Neural crest cell (in vitro differentiated cells): Measurements from ENCODE around the gene SLC51B. TPM values are rescaled to one million over a fixed set of nuclear protein-coding genes. Genes with fewer than 3 reads are reported as not detected.
A peak's percentile ranks its signal among the peaks of the same experiment; 100 is the strongest.
"Not testable (repeated sequence)": the region's sequence is repeated elsewhere in the genome, so short reads cannot be mapped to it uniquely, and the experiment has no call there.

ENCODE experiments used
- DNase-seq: peaks from one replicate; pipeline ENCODE4 v3.0.0; 2021; ENCODE audit warnings: low read depth, mixed read lengths, low spot score
- H3K27ac Mint-ChIP-seq: one replicate; pipeline ENCODE4 v1.8.0; 2021; ENCODE audit warnings: mild to moderate bottlenecking, mixed read lengths; ENCODE audit not compliant: unreplicated experiment
- H3K27me3 Mint-ChIP-seq: 2 replicates; pipeline ENCODE4 v1.8.0; 2021; ENCODE audit warnings: low read depth, mild to moderate bottlenecking, mixed read lengths
- H3K36me3 Mint-ChIP-seq: 2 replicates; pipeline ENCODE4 v1.8.0; 2021; ENCODE audit warnings: low read depth, mild to moderate bottlenecking, mixed read lengths
- H3K4me1 Mint-ChIP-seq: 2 replicates; pipeline ENCODE4 v1.8.0; 2021; ENCODE audit warnings: mixed read lengths
- H3K4me3 Mint-ChIP-seq: one replicate; pipeline ENCODE4 v1.8.0; 2021; ENCODE audit warnings: mild to moderate bottlenecking, mixed read lengths
- H3K9me3 Mint-ChIP-seq: 2 replicates; pipeline ENCODE4 v1.8.0; 2021; ENCODE audit warnings: mixed read lengths
- total RNA-seq: library from RNA; stranded (reverse); gene quantifications from 2 replicates; pipeline ENCODE4 v1.2.1, GENCODE V29; 2021
- TF ChIP-seq, protein P1 (sequence below): fragments of 200-600 bp; sonication (generic); conservative IDR thresholded peaks from 2 replicates; pipeline ENCODE4 v1.5.0; 2021; ENCODE audit warnings: antibody characterized with exemption, mild to moderate bottlenecking

SLC51B gene
- total RNA-seq, 1 donor from 2014 or later = not detected

DNA sequence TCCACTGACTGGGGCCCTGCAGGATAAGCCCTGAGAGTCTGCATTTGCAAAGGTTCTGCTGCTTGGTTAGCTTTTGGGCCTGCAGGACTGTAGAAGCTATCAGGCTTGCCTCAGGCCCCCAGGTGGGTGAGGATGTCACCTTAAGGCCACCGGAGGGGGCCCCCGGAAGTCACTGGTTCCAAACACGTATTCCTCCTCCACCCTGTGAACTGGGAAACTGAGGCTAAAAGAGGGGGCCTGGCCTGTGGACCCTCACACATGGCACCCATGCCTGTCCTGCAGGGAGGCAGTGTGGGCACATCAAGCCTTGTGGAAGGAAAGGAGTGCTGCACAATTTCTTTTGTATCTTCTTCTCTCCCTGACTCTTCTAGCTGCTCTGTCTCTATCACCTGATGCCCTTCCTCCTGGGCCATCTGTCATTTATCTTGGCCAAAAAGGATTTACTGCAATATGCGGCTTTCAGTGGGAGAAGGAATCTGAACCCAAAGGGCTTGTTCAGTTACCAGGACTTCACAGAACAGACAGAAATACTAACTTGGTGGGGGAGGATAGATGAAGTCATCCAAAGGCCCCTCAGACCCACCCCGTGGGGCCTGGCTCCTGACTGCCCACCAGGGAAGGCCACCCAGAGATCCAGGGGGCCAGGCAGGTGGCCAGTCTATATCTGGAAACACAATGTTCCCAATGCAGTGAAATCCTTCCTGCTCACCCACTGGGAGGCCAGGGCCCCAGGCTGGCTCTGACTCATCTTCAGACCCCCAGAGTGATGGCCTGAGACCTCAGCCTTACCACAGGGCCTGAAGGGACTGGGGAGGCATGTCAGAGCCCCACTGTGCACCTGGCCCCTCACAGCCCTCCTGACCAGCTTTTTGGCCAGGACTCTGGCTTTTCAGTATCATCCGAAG, 51.5 kb downstream of the SLC51B start:
- Mint-ChIP-seq H3K9me3 (no peaks in the 10 kb centered on the region), H3K27me3 (no peaks in the 10 kb centered on the region), H3K4me1 (peaks cover 8% of the 10 kb centered on the region), H3K36me3 (peaks cover 15% of the 10 kb centered on the region), H3K4me3 (no peak overlapping the region), H3K27ac (no peak overlapping the region)
- no peak for DNase-seq
- TF ChIP-seq, protein P1, sequence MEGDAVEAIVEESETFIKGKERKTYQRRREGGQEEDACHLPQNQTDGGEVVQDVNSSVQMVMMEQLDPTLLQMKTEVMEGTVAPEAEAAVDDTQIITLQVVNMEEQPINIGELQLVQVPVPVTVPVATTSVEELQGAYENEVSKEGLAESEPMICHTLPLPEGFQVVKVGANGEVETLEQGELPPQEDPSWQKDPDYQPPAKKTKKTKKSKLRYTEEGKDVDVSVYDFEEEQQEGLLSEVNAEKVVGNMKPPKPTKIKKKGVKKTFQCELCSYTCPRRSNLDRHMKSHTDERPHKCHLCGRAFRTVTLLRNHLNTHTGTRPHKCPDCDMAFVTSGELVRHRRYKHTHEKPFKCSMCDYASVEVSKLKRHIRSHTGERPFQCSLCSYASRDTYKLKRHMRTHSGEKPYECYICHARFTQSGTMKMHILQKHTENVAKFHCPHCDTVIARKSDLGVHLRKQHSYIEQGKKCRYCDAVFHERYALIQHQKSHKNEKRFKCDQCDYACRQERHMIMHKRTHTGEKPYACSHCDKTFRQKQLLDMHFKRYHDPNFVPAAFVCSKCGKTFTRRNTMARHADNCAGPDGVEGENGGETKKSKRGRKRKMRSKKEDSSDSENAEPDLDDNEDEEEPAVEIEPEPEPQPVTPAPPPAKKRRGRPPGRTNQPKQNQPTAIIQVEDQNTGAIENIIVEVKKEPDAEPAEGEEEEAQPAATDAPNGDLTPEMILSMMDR = no peak

DNA sequence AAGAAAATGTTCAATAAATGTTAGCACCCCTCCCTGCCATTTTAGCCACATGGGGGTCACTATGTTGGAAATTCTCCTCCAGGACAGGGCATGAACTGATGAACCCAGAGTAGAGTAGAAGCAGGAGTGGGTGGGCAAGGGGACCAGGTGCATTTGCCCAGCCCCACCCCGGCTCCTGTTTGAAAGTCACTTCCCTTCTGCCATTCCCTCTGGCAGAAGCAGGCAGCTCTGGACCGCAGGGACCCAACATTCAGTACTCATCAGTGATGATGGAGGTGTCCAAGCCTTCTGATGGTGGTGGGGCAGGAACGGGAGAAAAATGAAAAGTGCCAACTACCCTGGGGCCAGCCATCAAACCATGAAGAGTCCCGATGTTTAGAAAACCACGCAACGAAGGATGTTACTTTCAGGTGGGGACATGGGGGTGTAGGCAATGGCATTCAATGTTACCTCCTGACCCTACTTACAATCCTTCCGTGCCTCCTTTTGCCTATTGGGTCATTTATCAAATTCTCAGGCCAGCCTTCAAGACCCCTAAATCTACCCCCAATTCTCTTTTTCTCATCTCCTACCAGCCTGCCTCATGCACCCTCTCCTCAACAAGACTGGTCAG, 52.6 kb downstream of the SLC51B start:
- peaks cover 9% of the 10 kb centered on the region for H3K4me1 Mint-ChIP-seq

DNA sequence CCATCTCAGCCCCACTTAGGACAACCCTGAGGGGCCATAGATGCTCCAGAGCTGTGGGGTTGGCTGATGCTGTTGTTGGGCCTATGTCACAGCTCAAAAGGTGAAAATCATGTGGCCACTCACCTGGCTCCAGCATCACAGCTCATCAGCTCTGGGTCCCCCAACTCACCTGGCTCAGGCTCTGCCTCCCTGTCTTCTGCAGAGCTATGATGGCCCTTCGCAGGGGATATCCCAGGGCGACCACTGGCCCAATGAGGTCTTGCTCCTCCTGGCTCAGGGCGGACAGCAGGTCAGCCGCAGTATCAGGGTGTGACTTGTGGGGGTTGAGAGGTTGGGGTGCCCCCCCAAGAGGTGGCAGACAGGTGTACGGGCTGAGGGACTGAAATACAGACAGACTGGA, 54.1 kb downstream of the SLC51B start:
- Mint-ChIP-seq H3K36me3 (peaks cover 15% of the 10 kb centered on the region), H3K9me3 (no peaks in the 10 kb centered on the region), H3K27me3 (no peaks in the 10 kb centered on the region), H3K27ac (no peak overlapping the region), H3K4me3 (no peak overlapping the region), H3K4me1 (peaks cover 5% of the 10 kb centered on the region)
- no peak for DNase-seq
- TF ChIP-seq, protein P1 = no peak

More for the DNA sequence above, 52.6 kb downstream of the SLC51B start:
- Mint-ChIP-seq H3K4me3 (no peak overlapping the region), H3K27ac (no peak overlapping the region), H3K9me3 (no peaks in the 10 kb centered on the region), H3K36me3 (peaks cover 15% of the 10 kb centered on the region), H3K27me3 (no peaks in the 10 kb centered on the region)
- no peak for DNase-seq
- TF ChIP-seq, protein P1 = no peak

DNA sequence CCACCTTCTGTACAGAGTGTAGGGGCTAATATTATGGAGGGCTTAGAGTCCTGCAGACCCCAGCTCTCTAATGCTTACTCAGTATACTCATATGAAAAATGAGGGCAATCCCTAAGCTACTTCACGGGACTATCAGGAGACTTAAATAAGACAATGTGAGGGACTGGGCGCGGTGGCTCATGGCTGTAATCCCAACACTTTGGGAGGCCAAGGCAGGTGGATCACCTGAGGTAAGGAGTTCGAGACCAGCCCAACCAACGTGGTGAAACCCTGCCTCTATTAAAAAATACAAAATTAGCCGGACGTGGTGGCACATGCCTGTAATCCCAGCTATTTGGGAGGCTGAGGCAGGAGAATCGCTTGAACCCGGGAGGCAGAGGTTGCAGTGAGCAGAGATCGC, 54.6 kb downstream of the SLC51B start:
- not testable (repeated sequence) for H3K9me3 Mint-ChIP-seq, DNase-seq, H3K4me3 Mint-ChIP-seq

DNA sequence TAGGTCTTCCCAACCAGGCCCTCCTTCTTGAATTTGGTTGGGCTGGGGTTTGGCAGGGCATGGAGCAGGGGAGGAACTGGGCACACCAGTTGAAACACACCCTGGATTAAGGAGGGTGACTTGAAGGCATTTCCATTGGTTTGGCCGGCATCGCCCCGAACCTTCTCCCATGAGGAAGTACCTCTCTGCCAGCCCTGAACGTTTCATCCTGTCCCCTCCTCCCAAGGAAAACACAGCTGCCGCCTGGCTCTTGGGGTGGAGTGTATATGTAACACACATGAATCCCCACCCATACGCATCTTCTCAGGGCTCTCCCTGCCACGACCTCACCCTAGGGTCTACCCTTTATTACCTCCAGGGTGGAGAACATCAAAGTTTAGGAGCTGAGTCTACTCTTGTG, 55.3 kb downstream of the SLC51B start:
- DNase-seq = no peak
- H3K4me3 Mint-ChIP-seq = no peak overlapping the region
- H3K27ac Mint-ChIP-seq = no peak overlapping the region
- peaks cover 15% of the 10 kb centered on the region for H3K36me3 Mint-ChIP-seq
- peaks cover 5% of the 10 kb centered on the region for H3K4me1 Mint-ChIP-seq
- TF ChIP-seq, protein P1 = no peak
- H3K9me3 Mint-ChIP-seq = no peaks in the 10 kb centered on the region
- H3K27me3 Mint-ChIP-seq = no peaks in the 10 kb centered on the region

More for the DNA sequence above, 54.6 kb downstream of the SLC51B start:
- H3K27me3 Mint-ChIP-seq, H3K4me1 Mint-ChIP-seq, H3K27ac Mint-ChIP-seq: not testable (repeated sequence)
- H3K36me3 Mint-ChIP-seq = peaks cover 15% of the 10 kb centered on the region

DNA sequence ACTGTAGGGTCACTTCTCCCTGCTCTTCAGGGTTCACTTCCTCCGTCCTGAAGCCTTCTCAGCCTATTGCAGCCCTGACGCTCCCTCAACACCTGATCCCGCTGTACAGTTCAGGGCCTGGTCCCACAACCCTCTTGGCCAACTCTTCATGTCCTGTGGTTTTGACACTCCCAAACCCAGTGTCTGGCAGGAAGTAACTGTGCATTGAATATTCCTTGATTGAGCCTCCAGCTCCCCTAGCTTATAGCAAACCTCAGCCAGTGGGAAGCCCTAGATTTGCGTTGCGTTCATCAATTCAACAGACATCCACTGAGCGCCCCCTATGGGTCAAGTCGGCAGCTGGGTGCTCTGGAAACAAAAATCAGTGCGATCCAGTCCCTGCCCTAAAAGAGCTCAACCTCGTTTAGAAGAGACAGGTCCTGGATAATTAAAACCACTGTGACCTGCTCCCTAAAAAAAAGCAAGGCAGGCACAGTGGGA, 56.3 kb downstream of the SLC51B start:
- H3K4me3 Mint-ChIP-seq = no peak overlapping the region

More for the DNA sequence above, 56.3 kb downstream of the SLC51B start:
- Mint-ChIP-seq H3K27me3 (no peaks in the 10 kb centered on the region), H3K9me3 (no peaks in the 10 kb centered on the region), H3K4me1 (peaks cover 5% of the 10 kb centered on the region), H3K27ac (peak overlapping the region; percentile 14), H3K36me3 (peaks cover 19% of the 10 kb centered on the region)
- TF ChIP-seq, protein P1 = peak; percentile 86
- peak; percentile 84 for DNase-seq
